ENCODE data around the gene AKT2.

DNA sequence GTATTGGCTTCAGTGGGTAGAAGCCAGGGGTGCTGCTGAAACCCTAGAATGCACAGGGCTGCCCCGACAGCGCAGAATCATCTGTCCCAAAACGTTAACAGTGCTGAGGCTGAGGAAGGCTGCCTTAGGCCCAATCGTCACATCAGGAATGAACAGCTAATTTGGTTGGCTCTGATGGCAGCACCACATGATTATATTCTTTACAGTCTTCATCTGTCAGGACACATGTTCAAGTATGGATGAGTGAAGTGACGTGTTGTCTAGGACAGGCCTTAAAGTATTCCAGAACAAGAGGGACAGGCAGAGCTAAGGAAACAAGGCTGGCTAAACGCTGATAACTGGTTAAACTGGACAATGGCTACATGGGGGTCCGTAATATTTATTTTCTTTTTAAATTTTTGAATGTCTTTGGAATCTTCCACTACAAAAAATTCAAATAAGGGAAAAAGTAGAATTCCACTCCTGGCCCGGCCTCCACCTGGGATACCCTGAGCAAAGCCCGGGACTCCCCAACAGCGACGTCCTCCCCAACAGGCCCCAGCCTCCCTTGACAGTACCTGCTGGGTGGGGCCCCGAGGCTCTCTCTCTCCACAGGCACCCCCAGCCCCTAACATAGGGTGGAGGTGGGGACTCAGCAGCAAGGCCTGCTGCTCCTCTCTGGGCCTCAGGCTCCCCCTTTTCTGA lies 43.9 kb downstream of the AKT2 start:
- TF ChIP-seq, protein P1, sequence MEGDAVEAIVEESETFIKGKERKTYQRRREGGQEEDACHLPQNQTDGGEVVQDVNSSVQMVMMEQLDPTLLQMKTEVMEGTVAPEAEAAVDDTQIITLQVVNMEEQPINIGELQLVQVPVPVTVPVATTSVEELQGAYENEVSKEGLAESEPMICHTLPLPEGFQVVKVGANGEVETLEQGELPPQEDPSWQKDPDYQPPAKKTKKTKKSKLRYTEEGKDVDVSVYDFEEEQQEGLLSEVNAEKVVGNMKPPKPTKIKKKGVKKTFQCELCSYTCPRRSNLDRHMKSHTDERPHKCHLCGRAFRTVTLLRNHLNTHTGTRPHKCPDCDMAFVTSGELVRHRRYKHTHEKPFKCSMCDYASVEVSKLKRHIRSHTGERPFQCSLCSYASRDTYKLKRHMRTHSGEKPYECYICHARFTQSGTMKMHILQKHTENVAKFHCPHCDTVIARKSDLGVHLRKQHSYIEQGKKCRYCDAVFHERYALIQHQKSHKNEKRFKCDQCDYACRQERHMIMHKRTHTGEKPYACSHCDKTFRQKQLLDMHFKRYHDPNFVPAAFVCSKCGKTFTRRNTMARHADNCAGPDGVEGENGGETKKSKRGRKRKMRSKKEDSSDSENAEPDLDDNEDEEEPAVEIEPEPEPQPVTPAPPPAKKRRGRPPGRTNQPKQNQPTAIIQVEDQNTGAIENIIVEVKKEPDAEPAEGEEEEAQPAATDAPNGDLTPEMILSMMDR (IDR thresholded peaks at IDR 0.05) = no peak
- no peak for TF ChIP-seq POLR2A (IDR thresholded peaks at IDR 0.05)

Data from breast epithelium (tissue), 3 donors.